B cell (primary cell): ENCODE measurements around the gene CSTF2. TPM values are rescaled to one million over a fixed set of nuclear protein-coding genes. Genes with fewer than 3 reads are reported as not detected.

Source experiments
- ATAC-seq: fragments of 200-7000 bp; cut with Tn5 transposase; one replicate; pipeline ENCODE4 v1.10.0; 2021; ENCODE audit warnings: low read depth, mild to moderate bottlenecking, moderate number of reproducible peaks, moderate library complexity
- CTCF ChIA-PET: fragments of 350-600 bp; sonication (Branson Sonifier 250); formaldehyde crosslinking; loops from one replicate; lab custom pipeline; 2021; ENCODE audit warnings: antibody characterized with exemption, inconsistent platforms; lab: Charles Lee
- POLR2A ChIA-PET: fragments of 350-600 bp; sonication (Branson Sonifier 250); formaldehyde crosslinking; loops from one replicate; lab custom pipeline; 2021; ENCODE audit warnings: antibody characterized with exemption; lab: Charles Lee
- DNase-seq: peaks from one replicate; pipeline ENCODE4 v3.0.0; 2013
- H2AFZ ChIP-seq: 2 replicates; pipeline ENCODE4 v1.6.1; 2012; ENCODE audit warnings: mild to moderate bottlenecking, low read depth, low read length; ENCODE audit not compliant: insufficient read depth, poor library complexity, severe bottlenecking
- H3K27ac ChIP-seq, 2 donors: 1 replicate in 1 of 2; 2 replicates in 1 of 2; pipeline ENCODE4 v1.5.1; 2012 to 2013; ENCODE audit warnings: low read length in 2 of 2, mild to moderate bottlenecking in 2 of 2, moderate library complexity in 1 of 2
- H3K27me3 ChIP-seq, 4 experiments: fragments of 200-600 bp in 1 of 4; sonication (generic) in 1 of 4; replicated peaks in 1 of 4; 1 replicate in 2 of 4; 2 replicates in 2 of 4; pipeline versions ENCODE4 v1.6.1 to v1.7.0; 2013 to 2016; ENCODE audit warnings: low read length in 3 of 4, mild to moderate bottlenecking in 2 of 4, mixed read lengths in 1 of 4, moderate library complexity in 1 of 4; ENCODE audit not compliant: insufficient read depth in 4 of 4, control insufficient read depth in 3 of 4; ENCODE audit errors: control extremely low read depth in 1 of 4
- H3K36me3 ChIP-seq, 2 experiments: replicated peaks in 1 of 2; 1 replicate in 1 of 2; 2 replicates in 1 of 2; pipeline versions ENCODE4 v1.6.1 to v1.7.1; 2013; ENCODE audit warnings: low read length in 1 of 2; ENCODE audit not compliant: insufficient read depth in 2 of 2, control insufficient read depth in 1 of 2; ENCODE audit errors: control extremely low read depth in 1 of 2, extremely low read depth in 1 of 2
- H3K4me1 ChIP-seq, 2 donors: fragments of 200-600 bp in 1 of 2; sonication (generic) in 1 of 2; 1 replicate in 1 of 2; 2 replicates in 1 of 2; pipeline versions ENCODE4 v1.5.1 to v1.6.1; 2013 to 2017; ENCODE audit warnings: low read length in 2 of 2; ENCODE audit not compliant: control insufficient read depth in 2 of 2, insufficient read depth in 2 of 2
- H3K4me2 ChIP-seq: replicated peaks from 2 replicates; pipeline ENCODE3; 2012; ENCODE audit warnings: mild to moderate bottlenecking, low read depth, low read length; ENCODE audit not compliant: poor library complexity, severe bottlenecking
- H3K4me3 ChIP-seq, 5 experiments: fragments of 200-600 bp in 1 of 5; sonication (generic) in 1 of 5; 1 replicate in 3 of 5; 2 replicates in 2 of 5; pipeline versions ENCODE4 v1.5.1 to v1.7.0; 2011 to 2016; ENCODE audit warnings: low read length in 4 of 5, mild to moderate bottlenecking in 4 of 5, low read depth in 2 of 5, control low read depth in 1 of 5, moderate library complexity in 1 of 5; ENCODE audit not compliant: insufficient read depth in 1 of 5; ENCODE audit errors: control extremely low read depth in 1 of 5, extremely low read depth in 1 of 5
- H3K79me2 ChIP-seq: fragments of 200-600 bp; sonication (generic); one replicate; pipeline ENCODE4 v1.6.0; 2016; ENCODE audit warnings: low read length; ENCODE audit not compliant: control insufficient read depth, insufficient read depth
- H3K9ac ChIP-seq: fragments of 200-600 bp; sonication (generic); 2 replicates; pipeline ENCODE4 v1.6.1; 2017; ENCODE audit warnings: mild to moderate bottlenecking, low read length, moderate library complexity
- H3K9me3 ChIP-seq, 3 donors: one replicate each; pipeline versions ENCODE4 v1.6.1 to v1.7.1; 2013; ENCODE audit warnings: low read length in 2 of 3; ENCODE audit not compliant: control insufficient read depth in 2 of 3, insufficient read depth in 1 of 3; ENCODE audit errors: control extremely low read depth in 1 of 3
- H4K20me1 ChIP-seq: 2 replicates; pipeline ENCODE4 v1.6.0; 2012; ENCODE audit warnings: mild to moderate bottlenecking, low read length; ENCODE audit not compliant: insufficient read depth, control insufficient read depth, poor library complexity, severe bottlenecking
- H3K27ac Mint-ChIP-seq: one replicate; pipeline ENCODE4 v1.8.0; 2021; ENCODE audit warnings: mixed read lengths
- H3K27me3 Mint-ChIP-seq: one replicate; pipeline ENCODE4 v1.8.0; 2021; ENCODE audit warnings: mixed read lengths
- H3K4me1 Mint-ChIP-seq: one replicate; pipeline ENCODE4 v1.8.0; 2021; ENCODE audit warnings: mixed read lengths
- H3K4me3 Mint-ChIP-seq: one replicate; pipeline ENCODE4 v1.8.0; 2021; ENCODE audit warnings: mixed read lengths
- H3K9me3 Mint-ChIP-seq: one replicate; pipeline ENCODE4 v1.8.0; 2022; ENCODE audit warnings: mixed read lengths; ENCODE audit not compliant: insufficient read depth
- EZH2 ChIP-seq: IDR thresholded peaks from 2 replicates; pipeline ENCODE4 v1.6.1; 2012; ENCODE audit warnings: borderline replicate concordance, low read depth, mild to moderate bottlenecking, moderate library complexity, low read length; ENCODE audit not compliant: insufficient read depth, poor library complexity, severe bottlenecking
- WGBS: methylation state at CpG from one replicate; pipeline ENCODE4 v1.1.5; 2013; ENCODE audit warnings: missing lambda C conversion rate; ENCODE audit not compliant: insufficient coverage; 5-methylcytosine and 5-hydroxymethylcytosine counted together
- intact Hi-C: fragments of 100-400 bp; cut with micrococcal nuclease; formaldehyde crosslinking; loops from one replicate; pipeline ENCODE4 v1.10.0; 2022
- polyA plus RNA-seq: library from polyadenylated mRNA; depleted of rRNA; stranded (reverse); fragments of >200 nt; gene quantifications from 2 replicates; pipeline ENCODE4 v1.2.3, GENCODE V29; 2012
- total RNA-seq, 2 donors: library from RNA; stranded (reverse); fragments of 120-200 nt in 1 of 2; gene quantifications; 1 replicate in 1 of 2; 2 replicates in 1 of 2; pipeline versions ENCODE4 v1.2.3 to v1.2.4, GENCODE V29; 2013 to 2022
- TF ChIP-seq, protein P1 (sequence below): fragments of 200-600 bp; IDR thresholded peaks from one replicate; pipeline ENCODE4 v1.8.0; 2022; ENCODE audit warnings: antibody characterized with exemption, mild to moderate bottlenecking

CSTF2 gene
- total and polyA plus RNA-seq, 2 donors (not counting 1 experiment from before 2014, with no cell fraction given), result 7.0 to 16.4 TPM

DNA sequence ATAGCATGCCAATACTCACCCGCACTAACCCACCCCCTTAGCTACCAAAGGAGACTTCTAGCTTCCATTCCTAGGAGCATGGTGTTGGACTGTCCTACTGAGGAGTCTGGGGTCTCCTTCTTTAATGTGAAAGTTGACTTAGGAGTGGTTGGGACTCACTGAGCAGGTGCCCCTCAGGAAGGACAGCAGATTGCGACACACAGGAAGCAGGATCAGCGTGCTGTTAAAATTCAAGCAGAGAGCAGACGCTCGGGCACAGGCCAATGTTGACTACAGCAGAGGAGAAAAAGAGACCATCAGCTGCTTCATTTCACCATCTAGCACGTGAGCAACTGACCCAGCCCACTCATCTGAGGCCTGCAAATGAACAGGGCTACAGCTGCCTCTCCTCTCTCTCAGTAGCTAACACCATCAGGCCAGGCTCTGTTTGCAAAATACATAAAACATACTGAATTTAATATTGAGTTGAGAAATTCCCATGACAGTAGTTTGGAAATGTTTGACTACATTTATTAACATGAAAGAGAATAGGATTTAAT is 43.2 kb downstream of the CSTF2 start:
- Mint-ChIP-seq H3K27me3 (peaks cover 4% of the 10 kb centered on the region), H3K4me1 (no peaks in the 10 kb centered on the region), H3K27ac (no peak overlapping the region), H3K9me3 (no peaks in the 10 kb centered on the region), H3K4me3 (no peak overlapping the region)
- intact Hi-C loops, result no loop called here
- ATAC-seq (no peak), DNase-seq (no peak)
- H2AFZ ChIP-seq, result no peak overlapping the region
- POLR2A ChIA-PET, result no interaction called here
- CTCF ChIA-PET, result no interaction called here
- no peaks in the 10 kb centered on the region for H3K9me3 ChIP-seq
- no peaks in the 10 kb centered on the region for H3K4me1 ChIP-seq
- no peak overlapping the region for H3K4me2 ChIP-seq
- no peak for TF ChIP-seq EZH2
- TF ChIP-seq, protein P1, sequence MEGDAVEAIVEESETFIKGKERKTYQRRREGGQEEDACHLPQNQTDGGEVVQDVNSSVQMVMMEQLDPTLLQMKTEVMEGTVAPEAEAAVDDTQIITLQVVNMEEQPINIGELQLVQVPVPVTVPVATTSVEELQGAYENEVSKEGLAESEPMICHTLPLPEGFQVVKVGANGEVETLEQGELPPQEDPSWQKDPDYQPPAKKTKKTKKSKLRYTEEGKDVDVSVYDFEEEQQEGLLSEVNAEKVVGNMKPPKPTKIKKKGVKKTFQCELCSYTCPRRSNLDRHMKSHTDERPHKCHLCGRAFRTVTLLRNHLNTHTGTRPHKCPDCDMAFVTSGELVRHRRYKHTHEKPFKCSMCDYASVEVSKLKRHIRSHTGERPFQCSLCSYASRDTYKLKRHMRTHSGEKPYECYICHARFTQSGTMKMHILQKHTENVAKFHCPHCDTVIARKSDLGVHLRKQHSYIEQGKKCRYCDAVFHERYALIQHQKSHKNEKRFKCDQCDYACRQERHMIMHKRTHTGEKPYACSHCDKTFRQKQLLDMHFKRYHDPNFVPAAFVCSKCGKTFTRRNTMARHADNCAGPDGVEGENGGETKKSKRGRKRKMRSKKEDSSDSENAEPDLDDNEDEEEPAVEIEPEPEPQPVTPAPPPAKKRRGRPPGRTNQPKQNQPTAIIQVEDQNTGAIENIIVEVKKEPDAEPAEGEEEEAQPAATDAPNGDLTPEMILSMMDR, result no peak
- H3K27ac ChIP-seq, result no peak overlapping the region
- no peak overlapping the region for H3K9ac ChIP-seq
- H3K79me2 ChIP-seq, result no peaks in the 10 kb centered on the region
- WGBS, result 36% methylated on average over 4 of the region's 6 CpGs
- H4K20me1 ChIP-seq, result no peaks in the 10 kb centered on the region
- no peak overlapping the region for H3K4me3 ChIP-seq
- H3K36me3 ChIP-seq, result no peaks in the 10 kb centered on the region
- peaks cover 0 to 4% (median 0%) of the 10 kb centered on the region in 4 experiments for H3K27me3 ChIP-seq

DNA sequence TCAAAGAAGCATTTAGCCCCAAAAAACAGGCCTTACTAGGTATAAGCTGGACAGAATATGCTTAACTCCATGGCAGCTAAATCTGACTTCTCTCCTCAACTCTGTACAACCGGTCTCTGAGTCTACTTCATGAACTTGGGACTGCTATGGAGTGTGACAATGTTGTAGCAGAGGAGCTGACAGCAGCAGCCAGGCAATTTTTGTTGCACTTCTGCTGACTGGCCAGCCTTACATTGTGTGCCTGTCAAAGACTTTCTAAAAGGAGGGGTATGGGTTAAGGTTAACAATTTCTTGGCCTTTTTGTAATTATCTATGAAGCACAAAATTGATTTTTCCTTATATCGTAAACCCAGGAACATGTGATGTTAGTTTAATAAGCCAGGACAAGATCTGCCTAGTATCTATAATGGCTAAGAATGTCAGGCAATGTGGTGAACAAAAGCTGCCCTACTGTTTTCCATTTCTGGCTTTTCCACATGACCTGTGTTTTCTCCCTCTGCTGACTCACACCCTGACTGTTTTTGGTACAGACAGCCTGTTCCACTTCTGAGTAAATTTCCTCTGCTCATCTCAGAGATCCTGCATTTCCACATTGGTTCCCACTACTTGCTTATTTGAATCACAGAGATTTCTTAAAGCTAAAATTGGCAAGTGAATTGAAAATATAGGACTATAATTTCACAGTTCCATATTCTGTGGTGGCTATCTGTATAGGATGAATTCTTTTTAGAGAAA is 44.6 kb downstream of the CSTF2 start:
- intact Hi-C loops, result no loop called here
- WGBS, result no CpG with 5 or more reads among the region's 2 CpGs
- POLR2A ChIA-PET, result no interaction called here
- CTCF ChIA-PET, result no interaction called here
- peaks cover 0 to 4% (median 0%) of the 10 kb centered on the region in 4 experiments for H3K27me3 ChIP-seq
- H3K27me3 Mint-ChIP-seq, result peaks cover 4% of the 10 kb centered on the region
- DNase-seq (no peak), ATAC-seq (no peak)
- H3K9me3 ChIP-seq, result no peaks in the 10 kb centered on the region
- no peak overlapping the region for H3K9ac ChIP-seq
- no peak overlapping the region for H2AFZ ChIP-seq
- no peaks in the 10 kb centered on the region for H3K4me1 ChIP-seq
- H3K4me3 Mint-ChIP-seq, result no peak overlapping the region
- H3K4me1 Mint-ChIP-seq, result no peaks in the 10 kb centered on the region
- no peaks in the 10 kb centered on the region for H3K9me3 Mint-ChIP-seq
- H3K36me3 ChIP-seq, result no peaks in the 10 kb centered on the region
- H3K27ac ChIP-seq, result no peak overlapping the region
- H3K4me2 ChIP-seq, result no peak overlapping the region
- no peaks in the 10 kb centered on the region for H4K20me1 ChIP-seq
- TF ChIP-seq, protein P1, result no peak
- TF ChIP-seq EZH2, result no peak
- H3K27ac Mint-ChIP-seq, result no peak overlapping the region
- no peaks in the 10 kb centered on the region for H3K79me2 ChIP-seq
- no peak overlapping the region for H3K4me3 ChIP-seq
